ENCODE measurements around the gene OR6K3.

The OR6K3 gene

GRCh38 chr1:158728510-158729225 is 8.1 kb upstream of the OR6K3 start:
- TF ChIP-seq CTCF (IDR thresholded peaks at IDR 0.05), result no peak

- no peak for TF ChIP-seq CTCF (IDR thresholded peaks at IDR 0.05)
Observed at GRCh38 chr1:158724442-158724841, 3.9 kb upstream of the OR6K3 start.

DNA sequence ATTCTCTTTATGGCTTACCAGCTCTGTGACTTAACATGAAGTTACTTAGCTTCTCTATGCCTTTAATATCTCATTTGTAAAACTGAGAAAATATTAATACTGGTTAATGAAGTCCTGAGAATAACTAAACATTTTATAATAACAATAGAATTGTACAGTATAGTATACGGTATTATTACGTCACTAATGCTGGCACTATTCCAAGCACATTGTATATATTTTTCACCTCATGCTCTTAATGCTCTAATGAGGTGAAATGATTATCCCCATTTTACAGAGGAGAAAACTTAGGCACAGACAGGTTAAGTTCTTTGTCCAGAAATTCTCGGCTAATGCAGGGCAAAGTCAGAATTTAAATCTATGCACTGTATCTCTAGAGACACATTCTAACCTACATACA is 856 bp downstream of the OR6K3 start:
- no peak for TF ChIP-seq CTCF (IDR thresholded peaks at IDR 0.05)

DNA sequence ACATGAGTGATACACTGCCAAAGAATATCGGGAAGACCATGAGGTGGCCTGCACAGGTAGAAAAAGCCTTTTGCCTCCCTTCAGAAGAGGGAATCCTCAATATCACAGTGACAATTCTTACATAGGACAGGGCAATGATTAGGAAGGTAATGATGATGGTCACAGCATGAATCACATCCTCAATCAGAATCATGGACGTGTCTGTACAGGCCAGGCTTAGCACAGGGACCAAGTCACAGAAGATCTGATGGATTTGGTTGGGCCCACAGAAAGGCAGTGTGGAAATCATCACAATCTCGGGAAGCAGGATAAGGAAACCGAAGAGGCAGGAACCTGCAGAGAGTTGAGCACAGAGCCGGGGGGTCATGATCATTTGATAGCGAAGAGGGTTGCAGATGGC is 3.2 kb downstream of the OR6K3 start:
- TF ChIP-seq CTCF (IDR thresholded peaks at IDR 0.05), result no peak

DNA sequence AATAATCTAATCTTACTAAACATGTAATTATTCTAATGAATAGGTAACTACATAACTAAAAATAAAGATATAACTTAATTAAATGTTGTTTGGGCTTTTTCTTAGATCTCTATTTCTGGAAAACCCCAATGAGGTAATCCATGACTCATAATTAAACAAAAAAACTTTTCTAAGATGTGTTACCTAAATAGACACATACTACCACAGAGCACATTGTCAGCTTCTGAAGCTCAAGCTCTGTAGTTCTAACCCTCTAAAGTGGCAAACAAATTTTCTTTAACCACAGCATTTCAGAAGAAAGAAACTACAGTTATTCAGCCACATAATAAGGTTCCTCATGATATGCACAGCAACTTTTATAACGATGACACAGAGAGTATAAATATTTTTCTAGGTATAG is 4.2 kb downstream of the OR6K3 start:
- TF ChIP-seq CTCF (IDR thresholded peaks at IDR 0.05), result no peak

- no peak for TF ChIP-seq CTCF (IDR thresholded peaks at IDR 0.05)
Observed at GRCh38 chr1:158714754-158715153, 5.8 kb downstream of the OR6K3 start.

DNA sequence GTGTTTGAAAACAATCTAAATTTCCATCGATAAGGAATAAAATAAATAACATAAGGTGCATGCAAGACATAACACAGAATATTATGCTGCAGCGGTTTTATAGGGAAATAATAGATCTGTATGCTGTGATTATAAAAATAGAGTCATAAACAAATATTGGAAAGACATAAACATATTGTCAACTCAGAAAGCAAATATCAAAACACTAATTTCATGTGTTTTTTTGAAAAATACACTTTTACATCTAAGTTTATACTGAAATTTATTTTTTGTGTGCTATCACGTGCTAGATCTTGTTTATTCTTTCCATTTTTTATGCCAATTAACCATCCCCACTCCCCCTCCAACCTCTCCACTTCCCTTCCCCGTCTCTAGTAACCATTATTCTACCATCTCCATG is 9.4 kb downstream of the OR6K3 start:
- TF ChIP-seq CTCF (IDR thresholded peaks at IDR 0.05), result no peak

GRCh38 chr1:158706096-158706495 is 14.4 kb downstream of the OR6K3 start:
- no peak for TF ChIP-seq CTCF (IDR thresholded peaks at IDR 0.05)

Measured in LNCAP (cell line).